RPMI8226 (cell line): Measurements from ENCODE around the gene LAYN.

ENCODE experiments used
- DNase-seq: peaks from one replicate; pipeline ENCODE4 v3.0.0-alpha.2; 2015

LAYN gene

DNA sequence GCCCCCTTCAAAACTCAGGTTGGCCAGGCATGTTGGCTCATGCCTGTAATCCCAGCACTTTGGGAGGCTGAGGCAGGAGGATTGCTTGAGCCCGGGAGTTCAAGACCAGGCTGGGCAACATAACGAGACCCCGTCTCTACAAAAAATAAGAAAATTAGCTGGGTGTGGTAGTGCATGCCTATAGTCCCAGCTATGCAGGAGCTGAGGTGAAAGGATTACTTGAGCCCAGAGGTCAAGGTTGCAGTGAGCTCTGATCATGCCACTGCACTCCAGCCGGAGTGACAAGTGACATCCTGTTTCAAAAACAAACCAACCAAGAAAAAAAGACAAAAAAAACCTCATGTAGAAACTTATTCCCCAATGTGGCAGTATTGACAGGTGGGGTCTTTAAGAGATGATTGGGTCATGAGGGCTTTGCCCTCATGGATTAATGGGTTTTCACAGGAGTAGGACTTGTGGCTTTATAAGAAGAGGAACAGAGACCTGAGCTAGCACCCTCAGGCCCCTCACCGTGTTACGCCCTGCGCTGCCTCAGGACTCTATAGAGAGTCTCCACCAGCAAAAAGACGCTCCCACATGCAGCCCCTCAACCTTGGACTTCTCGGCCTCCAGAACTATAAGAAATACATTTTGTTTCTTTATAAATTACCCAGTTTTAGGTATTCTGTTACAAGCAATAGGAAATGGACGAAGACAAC is 22.3 kb downstream of the LAYN start:
- DNase-seq: no peak

- peak; percentile 86 for DNase-seq
These were observed 24.7 kb downstream of the LAYN start for GRCh38 chr11:111565114-111565720.

DNA sequence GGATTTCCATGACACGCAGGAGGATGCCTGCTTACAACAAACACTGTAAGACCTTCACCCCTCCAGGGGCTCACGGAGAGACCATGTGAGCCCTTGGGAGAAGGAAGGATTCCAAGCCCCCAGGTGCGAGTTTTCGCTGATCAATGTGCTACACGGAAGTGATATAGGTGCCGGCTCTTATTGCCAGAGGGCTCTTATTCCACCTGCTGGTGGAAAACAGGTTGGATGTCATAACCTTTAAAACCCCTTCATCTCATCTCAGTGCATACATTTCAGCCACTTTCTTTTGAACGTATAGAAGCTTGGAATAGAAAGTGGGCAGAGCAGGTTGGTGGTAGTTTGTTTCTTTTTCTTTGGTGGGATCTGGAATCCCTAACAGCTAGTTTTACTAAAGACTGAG is 25.8 kb downstream of the LAYN start:
- no peak for DNase-seq

- DNase-seq: no peak
These were observed 29.0 kb downstream of the LAYN start for GRCh38 chr11:111569476-111569875.

GRCh38 chr11:111570796-111571195 is 30.3 kb downstream of the LAYN start:
- DNase-seq: no peak

DNA sequence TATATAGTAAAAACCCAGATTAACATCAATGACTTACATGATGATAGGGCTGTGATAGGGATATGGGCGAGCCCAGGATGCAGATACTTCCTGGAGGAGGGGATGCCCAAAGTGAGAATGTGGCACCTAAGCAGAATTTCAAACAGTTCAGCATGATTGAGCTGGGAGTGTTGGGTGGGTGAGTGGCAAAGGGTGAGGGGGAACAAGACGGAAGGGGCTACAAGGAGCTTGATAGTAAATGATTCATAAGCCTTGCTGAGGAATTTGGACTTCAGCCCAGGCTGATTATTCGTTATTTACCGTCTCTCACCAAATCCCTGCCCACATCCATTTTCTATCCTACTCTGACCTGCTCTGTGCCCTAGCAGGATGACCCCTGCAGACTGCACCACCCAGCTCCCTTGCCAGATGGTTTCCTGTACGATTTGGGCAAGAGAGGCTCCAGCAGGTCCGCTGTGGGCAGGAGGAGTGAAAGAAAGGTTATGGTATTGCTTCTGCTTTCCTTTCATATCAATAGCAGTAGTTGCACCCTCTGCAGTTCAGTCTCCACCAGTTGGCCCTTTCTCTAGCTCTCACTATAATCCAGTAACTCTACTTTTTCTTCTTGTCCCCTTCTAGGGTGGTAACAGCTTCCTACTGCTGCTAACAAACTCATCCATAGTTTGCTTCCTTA is 31.4 kb downstream of the LAYN start:
- DNase-seq: no peak

DNA sequence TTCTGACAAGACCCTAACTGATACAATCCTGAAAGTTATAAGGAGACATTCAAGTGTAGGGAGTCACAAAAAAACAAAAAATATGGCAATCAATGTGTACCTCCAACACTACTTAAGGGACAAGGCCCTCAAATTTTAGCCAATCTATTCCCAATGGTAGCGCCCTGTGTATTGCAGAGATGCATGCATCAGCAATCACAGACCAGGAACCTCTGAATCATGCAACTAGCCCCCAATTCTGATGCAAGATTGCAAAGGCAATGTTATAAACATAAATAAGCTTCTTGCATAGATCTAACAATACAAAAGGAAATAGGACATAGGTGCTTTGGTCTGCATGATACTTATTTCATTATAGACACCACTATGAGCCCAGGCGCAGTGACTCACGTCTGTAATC is 32.1 kb downstream of the LAYN start:
- no peak for DNase-seq

DNA sequence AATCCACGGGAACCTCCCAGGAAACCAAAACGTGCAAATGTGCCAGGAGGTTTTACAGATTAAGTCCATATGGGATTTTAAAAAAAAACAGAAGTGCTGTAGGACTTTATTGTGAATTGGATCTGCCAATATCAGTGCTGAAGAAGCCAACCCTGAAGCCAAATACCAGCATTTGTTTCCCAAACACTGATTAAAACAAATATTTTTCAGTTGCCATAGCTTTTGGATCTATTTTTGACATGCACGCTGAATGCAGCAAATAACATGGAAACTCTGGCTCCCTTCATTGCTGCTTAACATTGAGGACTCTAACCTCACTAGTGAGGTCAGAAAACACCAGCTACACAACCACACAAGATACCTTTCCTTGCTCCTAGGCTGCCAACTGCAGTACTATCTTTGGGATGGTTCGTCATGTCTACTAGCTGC is 33.3 kb downstream of the LAYN start:
- DNase-seq: no peak

DNA sequence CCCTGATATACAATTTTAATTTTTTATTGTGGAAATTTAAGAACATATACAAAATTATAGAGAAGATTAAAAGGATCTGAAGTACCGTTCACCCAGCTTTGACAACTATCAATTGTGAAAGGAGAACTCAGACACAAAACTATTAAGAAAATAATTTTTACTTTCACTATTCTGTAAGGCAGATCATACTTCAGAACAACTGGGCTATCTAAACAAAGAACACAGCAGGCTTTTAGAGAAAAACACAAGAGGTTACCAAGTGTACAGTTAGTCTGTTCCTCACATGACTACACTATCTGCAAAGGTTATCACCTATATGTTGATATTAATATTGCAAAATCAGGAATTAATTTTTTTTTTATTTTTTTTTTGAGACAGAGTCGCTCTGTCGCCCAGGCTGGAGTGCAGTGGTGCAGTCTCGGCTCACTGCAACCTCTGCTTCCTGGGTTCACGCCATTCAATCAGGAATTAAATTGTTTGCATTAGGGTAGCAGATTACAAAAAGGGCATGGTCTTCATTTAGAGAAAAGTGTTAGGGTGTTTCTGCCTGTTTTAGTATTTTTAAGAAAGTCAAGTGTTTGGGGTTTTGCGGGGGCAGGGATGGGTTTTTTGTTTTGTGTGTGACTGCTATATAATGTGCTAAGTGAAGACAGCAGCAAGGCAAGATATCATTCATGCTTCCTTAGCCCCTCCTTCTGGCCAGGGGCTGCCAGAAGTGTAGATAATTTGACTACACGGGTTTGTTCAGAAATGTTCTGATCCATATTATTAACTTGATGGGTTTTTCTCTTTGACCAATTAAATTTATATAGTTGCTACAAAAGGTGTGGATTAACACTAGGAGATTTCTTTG is 34.1 kb downstream of the LAYN start:
- no peak for DNase-seq

GRCh38 chr11:111575740-111576139 is 35.2 kb downstream of the LAYN start:
- no peak for DNase-seq

- DNase-seq: no peak
These were observed 37.3 kb downstream of the LAYN start for GRCh38 chr11:111577821-111578220.

- no peak for DNase-seq
These were observed 40.8 kb downstream of the LAYN start for GRCh38 chr11:111581341-111581740.

- no peak for DNase-seq
These were observed 41.6 kb downstream of the LAYN start for GRCh38 chr11:111582163-111582562.

DNA sequence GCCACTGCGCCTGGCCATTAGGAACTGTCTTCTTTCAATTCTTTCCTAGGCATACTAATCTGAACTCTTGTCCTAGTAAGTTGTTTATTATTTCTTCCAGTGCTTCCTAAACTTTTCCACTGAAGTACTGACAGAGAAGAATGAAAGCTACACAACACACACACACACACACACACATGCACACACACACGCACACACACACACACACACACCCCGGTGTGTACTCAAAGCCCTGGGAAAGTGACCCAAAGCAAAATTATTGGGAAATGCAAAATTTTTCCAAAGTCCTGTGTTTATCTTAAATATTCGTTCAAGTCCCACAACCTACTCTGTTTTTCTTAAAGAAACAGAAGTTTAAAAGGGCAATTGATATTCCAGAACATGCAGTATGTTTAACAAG is 42.4 kb downstream of the LAYN start:
- no peak for DNase-seq

- peak; percentile 81 for DNase-seq
These were observed 44.9 kb downstream of the LAYN start for GRCh38 chr11:111585371-111585770.

GRCh38 chr11:111586388-111586831 is 45.9 kb downstream of the LAYN start:
- DNase-seq: peak; percentile 76

GRCh38 chr11:111589114-111589513 is 48.6 kb downstream of the LAYN start:
- no peak for DNase-seq

DNA sequence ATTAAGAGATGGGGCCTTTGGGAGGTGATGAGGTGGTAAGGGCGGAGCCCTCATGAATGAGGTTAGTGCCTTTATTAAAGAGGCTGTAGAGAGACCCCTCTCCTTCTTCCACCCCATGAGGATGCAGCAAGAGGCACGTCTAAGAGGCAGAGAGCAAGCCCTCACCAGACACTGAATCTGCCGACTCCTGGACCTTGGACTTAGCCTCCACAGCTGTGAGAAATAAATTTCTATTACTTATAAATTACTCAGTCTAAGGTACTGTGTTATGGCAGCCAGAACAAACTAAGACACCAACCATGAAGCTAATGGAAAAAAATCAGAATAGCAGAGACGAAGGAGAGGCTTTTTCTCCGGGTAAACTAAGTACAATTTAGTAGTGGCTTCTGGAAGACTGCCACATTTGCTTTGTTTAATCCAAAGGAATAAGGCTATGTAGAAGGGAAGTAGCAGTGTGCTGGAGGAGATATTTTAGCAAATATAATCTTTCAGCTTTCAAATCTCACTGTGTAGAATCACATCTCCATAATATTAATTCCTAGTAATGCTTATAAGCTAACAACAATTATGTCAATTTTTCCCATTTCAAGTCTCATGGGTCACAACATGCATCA is 49.5 kb downstream of the LAYN start:
- DNase-seq: no peak

DNA sequence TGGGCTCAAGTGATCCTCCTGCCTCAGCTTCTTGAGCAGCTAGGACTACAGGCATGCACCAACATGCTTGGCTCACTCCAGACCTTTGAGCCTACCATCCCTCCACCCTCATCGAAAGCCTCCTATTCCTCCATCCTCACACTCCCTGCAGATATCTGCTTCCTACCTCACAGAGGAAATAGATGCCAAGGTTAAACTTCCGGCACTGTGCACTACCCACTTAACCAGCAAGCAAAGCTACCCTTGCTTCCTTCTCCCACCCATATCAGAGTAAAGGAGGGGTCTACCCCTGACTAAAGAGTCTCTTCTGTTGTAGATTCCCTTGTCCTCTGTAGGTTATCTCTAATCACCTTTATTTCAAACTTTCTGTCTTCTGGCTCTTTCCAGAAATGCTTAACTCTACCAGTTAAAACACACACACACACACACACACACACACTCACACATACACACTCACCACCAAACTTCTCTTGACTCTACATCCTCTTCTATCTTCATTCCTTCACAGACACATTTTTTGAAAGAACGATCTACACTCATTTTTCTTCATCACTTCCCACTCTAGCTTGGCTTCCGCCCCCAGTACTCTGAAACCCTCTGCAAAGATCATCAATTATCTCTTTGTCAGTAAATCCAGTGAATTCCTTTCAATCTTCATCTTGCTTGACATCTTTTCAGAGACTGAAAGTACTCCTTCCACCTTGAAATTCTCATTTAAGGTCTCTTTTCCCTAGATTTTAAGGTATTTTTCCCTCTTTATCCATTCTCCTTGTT is 50.9 kb downstream of the LAYN start:
- no peak for DNase-seq

GRCh38 chr11:111592491-111592890 is 52.0 kb downstream of the LAYN start:
- no peak for DNase-seq

GRCh38 chr11:111596319-111596718 is 55.8 kb downstream of the LAYN start:
- no peak for DNase-seq

DNA sequence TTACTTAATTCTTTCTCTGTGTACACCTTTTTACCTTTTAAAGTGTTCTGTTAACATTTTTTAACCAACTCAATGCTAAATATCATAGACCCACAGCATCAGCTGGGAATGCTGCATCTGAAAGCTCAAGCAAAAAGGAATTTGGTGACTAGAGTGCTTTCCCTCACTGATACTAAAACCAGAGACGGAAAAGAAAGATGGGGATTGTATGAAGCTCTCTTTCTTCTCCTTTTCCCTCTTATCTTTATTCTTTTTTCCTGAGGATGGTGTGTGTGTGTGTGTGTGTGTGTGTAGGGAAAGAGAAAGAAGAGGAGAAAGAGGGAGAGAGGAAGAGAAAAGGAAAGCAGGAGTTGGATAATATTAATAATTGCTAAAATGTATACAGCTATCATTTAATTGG is 57.6 kb downstream of the LAYN start:
- no peak for DNase-seq
